ENCODE measurements around the gene FAM20A.

The FAM20A gene

DNA sequence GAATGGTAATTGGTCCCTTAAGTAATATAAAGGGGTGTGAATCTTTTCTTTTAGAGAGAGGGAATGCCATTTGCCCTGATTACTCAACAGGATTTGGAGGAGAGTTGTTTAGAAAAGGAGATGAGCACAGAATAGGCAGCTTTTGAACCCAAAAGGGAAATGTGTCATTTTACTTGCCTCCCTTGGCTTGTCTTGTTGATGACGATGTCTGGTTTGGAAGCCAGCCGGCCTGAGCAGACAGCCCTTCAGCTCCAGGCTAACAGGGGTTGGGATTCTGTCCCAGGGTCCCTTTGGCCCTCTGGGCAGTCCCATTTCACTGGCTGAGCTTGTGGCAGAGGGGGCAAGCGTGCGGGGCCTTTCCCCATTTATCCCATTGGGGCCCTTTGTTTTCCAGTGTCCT, 111.2 kb downstream of the FAM20A start:
- no peak for DNase-seq
